PC-3 (cell line): ENCODE results near the gene AHNAK. TPM values are rescaled to one million over a fixed set of nuclear protein-coding genes. Genes with fewer than 3 reads are reported as not detected.

ENCODE experiments used
- ATAC-seq: fragments of 200-7000 bp; cut with Tn5 transposase; 2 replicates; pipeline ENCODE4 v1.9.1; 2020; ENCODE audit warnings: mild to moderate bottlenecking, moderate library complexity
- BruUV-seq: library from RNA; stranded (reverse); fragments of 400-500 nt; replicated peaks from 2 replicates; lab custom pipeline; 2021; lab: Mats Ljungman, UMichigan
- CTCF ChIA-PET: fragments of 300-600 bp; sonication (Branson Sonifier 250); formaldehyde crosslinking; loops from one replicate; lab custom pipeline; 2022; ENCODE audit warnings: antibody characterized with exemption; lab: Charles Lee
- POLR2A ChIA-PET: fragments of 300-600 bp; sonication (Branson Sonifier 250); formaldehyde crosslinking; loops from one replicate; lab custom pipeline; 2022; ENCODE audit warnings: antibody characterized with exemption; ENCODE audit not compliant: unreplicated experiment; lab: Charles Lee
- DNase-seq: peaks from one replicate; pipeline ENCODE4 v3.0.0-alpha.2; 2015
- H2AFZ ChIP-seq: fragments of 300-600 bp; sonication (generic); 2 replicates; pipeline ENCODE4 v1.6.0; 2016; ENCODE audit warnings: antibody characterized with exemption, low read length
- H3F3A ChIP-seq: fragments of 300-600 bp; sonication (generic); one replicate; pipeline ENCODE4 v1.6.0; 2017; ENCODE audit warnings: antibody characterized with exemption, low read length, control low read depth, mild to moderate bottlenecking; ENCODE audit not compliant: unreplicated experiment
- H3K27ac ChIP-seq: fragments of 300-600 bp; sonication (generic); 2 replicates; pipeline ENCODE4 v1.5.1; 2016; ENCODE audit warnings: mild to moderate bottlenecking, low read length
- H3K27me3 ChIP-seq: fragments of 300-600 bp; sonication (generic); 2 replicates; pipeline ENCODE4 v1.6.1; 2016; ENCODE audit warnings: low read length, mixed read lengths
- H3K36me3 ChIP-seq: fragments of 300-600 bp; sonication (generic); 2 replicates; pipeline ENCODE4 v1.6.1; 2016; ENCODE audit warnings: low read depth, mixed run types, low read length, mixed read lengths
- H3K4me1 ChIP-seq: fragments of 300-600 bp; sonication (generic); 2 replicates; pipeline ENCODE4 v1.5.1; 2016; ENCODE audit warnings: low read length; ENCODE audit not compliant: insufficient read depth
- H3K4me2 ChIP-seq: fragments of 300-600 bp; sonication (generic); 2 replicates; pipeline ENCODE4 v1.6.0; 2016; ENCODE audit warnings: low read length
- H3K4me3 ChIP-seq: fragments of 300-600 bp; sonication (generic); 2 replicates; pipeline ENCODE4 v1.5.1; 2016; ENCODE audit warnings: mild to moderate bottlenecking, low read length, mixed read lengths
- H3K79me2 ChIP-seq: fragments of 300-600 bp; sonication (generic); 2 replicates; pipeline ENCODE4 v1.6.1; 2017; ENCODE audit warnings: low read length, mixed read lengths
- H3K9ac ChIP-seq: fragments of 300-600 bp; sonication (generic); 2 replicates; pipeline ENCODE4 v1.6.0; 2016; ENCODE audit warnings: mild to moderate bottlenecking, low read length
- H3K9me2 ChIP-seq: fragments of 300-600 bp; sonication (generic); replicated peaks from 2 replicates; pipeline ENCODE4 v1.6.1; 2016; ENCODE audit warnings: mixed run types, low read length, mixed read lengths
- H3K9me3 ChIP-seq: fragments of 300-600 bp; sonication (generic); 2 replicates; pipeline ENCODE4 v1.6.1; 2016; ENCODE audit warnings: low read length, mixed read lengths
- H4K20me1 ChIP-seq: fragments of 300-600 bp; sonication (generic); 2 replicates; pipeline ENCODE4 v1.6.1; 2016; ENCODE audit warnings: low read length, mixed read lengths
- EZH2 ChIP-seq: fragments of 300-600 bp; sonication (generic); IDR thresholded peaks from one replicate; pipeline ENCODE4 v1.6.1; 2017; ENCODE audit warnings: antibody characterized with exemption, mild to moderate bottlenecking, low read length; ENCODE audit not compliant: unreplicated experiment
- EZH2phosphoT487 ChIP-seq: fragments of 300-600 bp; sonication (generic); IDR thresholded peaks from 2 replicates; pipeline ENCODE4 v1.6.1; 2018; ENCODE audit warnings: mild to moderate bottlenecking, antibody characterized with exemption, low read length, borderline replicate concordance
- intact Hi-C: fragments of 100-400 bp; cut with micrococcal nuclease; formaldehyde crosslinking; loops from 2 replicates; pipeline ENCODE4 v1.9.0; 2023
- total RNA-seq: library from RNA; depleted of rRNA; stranded (reverse); fragments of >200 nt; gene quantifications from 2 replicates; pipeline ENCODE4 v1.2.3, GENCODE V29; 2014
- TF ChIP-seq, protein P1 (sequence below): fragments of 300-600 bp; sonication (generic); conservative IDR thresholded peaks from 2 replicates; pipeline ENCODE4 v1.5.1; 2017; ENCODE audit warnings: antibody characterized with exemption, low read depth, mild to moderate bottlenecking, low read length

The AHNAK gene
- total RNA-seq, 1 experiment from 2014 or later, result 287 TPM

DNA sequence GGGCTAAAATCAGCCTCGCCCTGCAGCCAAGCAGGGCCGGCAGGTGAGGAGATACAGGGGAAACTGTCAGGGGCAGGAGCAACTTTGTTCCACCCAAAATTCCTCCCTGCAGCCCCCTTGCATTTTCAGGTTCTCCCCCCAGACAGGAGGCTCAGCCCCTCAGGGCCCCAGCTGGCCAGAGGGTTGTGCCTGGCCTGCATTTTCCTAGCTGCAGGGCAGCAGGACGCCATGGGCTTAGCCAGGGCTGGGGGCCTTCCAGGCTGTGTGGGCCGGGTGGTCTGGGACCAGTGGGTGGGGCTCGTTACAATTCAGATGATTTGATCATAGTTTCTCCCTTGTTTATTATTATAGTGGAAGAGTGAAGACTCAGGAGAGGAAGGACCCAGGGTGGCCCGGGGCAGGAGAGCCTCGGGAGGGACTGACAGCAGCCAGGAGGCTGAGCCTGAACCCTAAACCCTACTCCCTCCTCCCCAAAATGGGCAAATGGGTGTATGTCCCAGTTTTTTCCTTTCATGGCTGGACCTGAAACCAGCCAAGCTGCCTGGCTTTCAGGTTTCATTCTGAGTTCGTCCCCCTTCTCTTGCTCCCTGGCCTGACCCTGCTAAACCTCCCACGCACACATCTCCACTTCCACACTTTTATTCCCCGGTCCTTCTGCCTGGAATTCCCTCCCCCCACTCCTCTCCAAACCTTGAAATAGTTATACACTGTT lies 40.0 kb downstream of the AHNAK start:
- no peaks in the 10 kb centered on the region for H3K36me3 ChIP-seq
- ChIA-PET CTCF (interaction anchor here (0.6 kb wide), 1 partner anchor 10 kb away, joined by 3 read pairs; no protein-coding TSS in a partner anchor), POLR2A (no interaction called here)
- no peaks in the 10 kb centered on the region for H3K79me2 ChIP-seq
- H3K9me3 ChIP-seq, result no peaks in the 10 kb centered on the region
- no peak overlapping the region for H3K27ac ChIP-seq
- no peaks in the 10 kb centered on the region for H3F3A ChIP-seq
- H4K20me1 ChIP-seq, result no peaks in the 10 kb centered on the region
- intact Hi-C loops, result no loop called here
- no peak overlapping the region for H3K4me2 ChIP-seq
- H2AFZ ChIP-seq, result no peak overlapping the region
- TF ChIP-seq EZH2phosphoT487, result no peak
- BruUV-seq, result no TSS peak
- H3K9ac ChIP-seq, result no peak overlapping the region
- DNase-seq, result no peak
- no peak overlapping the region for H3K4me3 ChIP-seq
- H3K4me1 ChIP-seq, result peaks cover 25% of the 10 kb centered on the region
- H3K27me3 ChIP-seq, result no peaks in the 10 kb centered on the region
- ATAC-seq, result no peak
- no peaks in the 10 kb centered on the region for H3K9me2 ChIP-seq

DNA sequence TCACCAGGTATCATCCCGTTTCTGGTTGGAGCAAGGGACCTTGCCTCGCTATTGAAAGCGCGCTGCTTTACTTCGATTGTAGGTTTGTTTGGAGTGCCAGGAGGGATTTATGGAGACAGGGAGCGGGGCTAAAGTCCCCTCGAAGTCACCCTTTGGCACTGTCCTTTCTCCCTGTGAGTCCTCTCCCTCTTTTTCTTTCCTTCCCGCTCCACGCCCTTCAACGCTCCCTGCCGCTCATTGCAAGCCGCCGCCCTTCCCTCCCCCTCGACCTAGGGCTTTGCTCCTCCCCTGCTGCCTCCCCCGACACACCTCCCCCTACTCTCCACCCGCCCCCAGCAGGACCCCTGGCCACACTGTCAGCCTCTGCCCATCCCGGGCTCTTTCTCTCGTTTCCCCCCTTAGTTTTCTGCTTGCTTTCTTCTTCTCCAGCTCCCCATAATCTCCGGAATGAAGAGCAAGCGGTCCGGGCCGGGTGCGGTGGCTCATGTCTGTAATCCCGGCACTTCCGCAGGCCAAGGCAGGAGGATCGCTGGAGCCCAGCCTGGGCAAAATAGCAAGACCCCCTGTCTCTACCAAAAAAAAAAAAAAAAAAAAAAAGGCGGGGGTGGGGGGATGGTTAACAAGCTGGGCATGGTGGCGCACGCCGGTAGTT lies 41.0 kb downstream of the AHNAK start:
- no TSS peak for BruUV-seq
- no peaks in the 10 kb centered on the region for H4K20me1 ChIP-seq

DNA sequence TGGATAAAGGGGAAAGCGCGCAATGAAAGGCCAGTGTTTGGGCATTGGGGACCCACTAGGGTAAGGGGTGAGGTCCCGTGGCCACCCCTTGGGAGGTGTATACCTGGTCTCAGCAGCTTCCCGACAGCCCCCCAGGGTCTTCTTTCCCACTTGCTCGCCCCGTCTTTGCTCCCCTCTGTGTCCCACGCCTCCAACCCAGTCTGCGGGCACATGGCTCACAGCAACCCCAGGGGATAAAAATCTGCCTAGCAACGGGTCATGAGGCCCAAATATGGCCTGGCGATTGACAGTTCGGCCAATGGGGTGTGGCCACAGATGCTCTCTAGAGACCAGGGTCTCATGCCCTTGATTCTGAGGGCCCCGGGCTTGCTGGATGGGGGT lies 41.6 kb downstream of the AHNAK start:
- TF ChIP-seq EZH2phosphoT487 (no peak), EZH2 (no peak)
- TF ChIP-seq, protein P1, sequence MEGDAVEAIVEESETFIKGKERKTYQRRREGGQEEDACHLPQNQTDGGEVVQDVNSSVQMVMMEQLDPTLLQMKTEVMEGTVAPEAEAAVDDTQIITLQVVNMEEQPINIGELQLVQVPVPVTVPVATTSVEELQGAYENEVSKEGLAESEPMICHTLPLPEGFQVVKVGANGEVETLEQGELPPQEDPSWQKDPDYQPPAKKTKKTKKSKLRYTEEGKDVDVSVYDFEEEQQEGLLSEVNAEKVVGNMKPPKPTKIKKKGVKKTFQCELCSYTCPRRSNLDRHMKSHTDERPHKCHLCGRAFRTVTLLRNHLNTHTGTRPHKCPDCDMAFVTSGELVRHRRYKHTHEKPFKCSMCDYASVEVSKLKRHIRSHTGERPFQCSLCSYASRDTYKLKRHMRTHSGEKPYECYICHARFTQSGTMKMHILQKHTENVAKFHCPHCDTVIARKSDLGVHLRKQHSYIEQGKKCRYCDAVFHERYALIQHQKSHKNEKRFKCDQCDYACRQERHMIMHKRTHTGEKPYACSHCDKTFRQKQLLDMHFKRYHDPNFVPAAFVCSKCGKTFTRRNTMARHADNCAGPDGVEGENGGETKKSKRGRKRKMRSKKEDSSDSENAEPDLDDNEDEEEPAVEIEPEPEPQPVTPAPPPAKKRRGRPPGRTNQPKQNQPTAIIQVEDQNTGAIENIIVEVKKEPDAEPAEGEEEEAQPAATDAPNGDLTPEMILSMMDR, result no peak
- H3K36me3 ChIP-seq, result no peaks in the 10 kb centered on the region
- no peak overlapping the region for H3K4me3 ChIP-seq
- peaks cover 32% of the 10 kb centered on the region for H3K4me1 ChIP-seq
- no peaks in the 10 kb centered on the region for H3F3A ChIP-seq
- no peak overlapping the region for H3K4me2 ChIP-seq
- BruUV-seq, result no TSS peak
- no peak overlapping the region for H2AFZ ChIP-seq
- no peak overlapping the region for H3K9ac ChIP-seq
- POLR2A ChIA-PET, result no interaction called here
- no peak overlapping the region for H3K27ac ChIP-seq
- intact Hi-C loops, result no loop called here
- H3K9me3 ChIP-seq, result no peaks in the 10 kb centered on the region
- ATAC-seq (no peak), DNase-seq (no peak)
- no peaks in the 10 kb centered on the region for H3K27me3 ChIP-seq
- CTCF ChIA-PET, result no interaction called here
- H4K20me1 ChIP-seq, result no peaks in the 10 kb centered on the region
- no peaks in the 10 kb centered on the region for H3K79me2 ChIP-seq
- H3K9me2 ChIP-seq, result no peaks in the 10 kb centered on the region

More for the DNA sequence above, 41.0 kb downstream of the AHNAK start:
- Histone ChIP-seq H3K36me3 (no peaks in the 10 kb centered on the region), H3K9me3 (no peaks in the 10 kb centered on the region), H3K4me1 (peaks cover 31% of the 10 kb centered on the region), H3K27ac (no peak overlapping the region), H3K9ac (no peak overlapping the region), H3K4me3 (no peak overlapping the region), H3K27me3 (no peaks in the 10 kb centered on the region), H3K9me2 (no peaks in the 10 kb centered on the region), H3F3A (no peaks in the 10 kb centered on the region), H3K4me2 (no peak overlapping the region), H2AFZ (no peak overlapping the region), H3K79me2 (no peaks in the 10 kb centered on the region)
- ATAC-seq (no peak), DNase-seq (no peak)
- CTCF ChIA-PET, result interaction anchor here (0.6 kb wide), 1 partner anchor 9 kb away, joined by 3 read pairs; no protein-coding TSS in a partner anchor
- TF ChIP-seq EZH2phosphoT487 (no peak), EZH2 (no peak)
- TF ChIP-seq, protein P1, result no peak
- intact Hi-C loops, result no loop called here
- POLR2A ChIA-PET, result no interaction called here
